HepG2 (cell line): ENCODE data around the gene LY6G5B. TPM values are rescaled to one million over a fixed set of nuclear protein-coding genes. Genes with fewer than 3 reads are reported as not detected.
A peak's percentile ranks its signal among the peaks of the same experiment; 100 is the strongest.

ENCODE experiments used
- MED1 ChIP-seq: sonication (generic); formaldehyde crosslinking; IDR thresholded peaks from 2 replicates; pipeline ENCODE4 v1.4.0; 2020; ENCODE audit warnings: missing genetic modification reagents
- RBM22 ChIP-seq: fragments of 200-400 bp; formaldehyde crosslinking; optimal IDR thresholded peaks from 2 replicates; pipeline ENCODE3; 2017; ENCODE audit warnings: mild to moderate bottlenecking, low read length, moderate library complexity
- SP1 ChIP-seq, 2 experiments: fragments of 450-650 bp in 1 of 2; sonication (generic) in 1 of 2; formaldehyde crosslinking in 1 of 2; IDR thresholded peaks; 2 replicates each; pipeline versions ENCODE4 v1.4.0 to v1.6.1; 2016 to 2020; ENCODE audit warnings: missing genetic modification reagents in 1 of 2
- ZKSCAN5 ChIP-seq: sonication (generic); formaldehyde crosslinking; IDR thresholded peaks from 2 replicates; pipeline ENCODE4 v1.5.1; 2020; ENCODE audit warnings: mild to moderate bottlenecking, missing genetic modification reagents
- ZNF280D ChIP-seq: sonication (generic); formaldehyde crosslinking; IDR thresholded peaks from 2 replicates; pipeline ENCODE4 v1.5.1; 2020; ENCODE audit warnings: mild to moderate bottlenecking, missing genetic modification reagents
- ZNF350 ChIP-seq: sonication (generic); formaldehyde crosslinking; IDR thresholded peaks from 2 replicates; pipeline ENCODE4 v1.4.0; 2020; ENCODE audit warnings: mild to moderate bottlenecking, low read depth, missing genetic modification reagents, borderline replicate concordance
- ZNF484 ChIP-seq: sonication (generic); formaldehyde crosslinking; IDR thresholded peaks from 2 replicates; pipeline ENCODE4 v1.5.1; 2020; ENCODE audit warnings: mild to moderate bottlenecking, low read depth, missing genetic modification reagents, borderline replicate concordance
- ZNF614 ChIP-seq: IDR thresholded peaks from 2 replicates; pipeline ENCODE4 v1.6.1; 2018; ENCODE audit warnings: missing biosample characterization, missing genetic modification reagents, inconsistent platforms, borderline replicate concordance
- ZNF878 ChIP-seq: sonication (generic); formaldehyde crosslinking; IDR thresholded peaks from 2 replicates; pipeline ENCODE4 v1.8.1; 2023; ENCODE audit warnings: mild to moderate bottlenecking, missing genetic modification reagents, moderate library complexity
- polyA plus RNA-seq, 8 experiments: library from polyadenylated mRNA; depleted of rRNA in 3 of 8; stranded (reverse) in 7 of 8; unstranded in 1 of 8; fragments of >200 nt; fragmentation: Illumina TruSeq in 4 of 8; extraction: Trizol in 4 of 8; gene quantifications; 2 replicates each; pipeline versions ENCODE4 v1.2.1 to v1.2.3, GENCODE V29; 2011 to 2016; ENCODE audit warnings: low read depth in 4 of 8, missing spikeins in 1 of 8, mixed read lengths in 1 of 8; ENCODE audit not compliant: insufficient read depth in 1 of 8
- total RNA-seq, 5 experiments: library from RNA; depleted of rRNA; stranded (reverse); fragments of >200 nt; fragmentation: Illumina TruSeq; extraction: Trizol; gene quantifications; 2 replicates each; pipeline ENCODE4 v1.2.3, GENCODE V29; 2016; ENCODE audit warnings: low read depth in 1 of 5
- TF ChIP-seq, protein P1 (sequence below): sonication (generic); formaldehyde crosslinking; IDR thresholded peaks from 2 replicates; pipeline ENCODE4 v1.9.0; 2021; ENCODE audit warnings: missing genetic modification reagents, borderline replicate concordance
- TF ChIP-seq, protein P2 (sequence below): sonication (generic); formaldehyde crosslinking; IDR thresholded peaks from 2 replicates; pipeline ENCODE4 v1.9.0; 2021; ENCODE audit warnings: missing genetic modification reagents, mild to moderate bottlenecking, borderline replicate concordance
- TF ChIP-seq, protein P3 (sequence below): sonication (generic); formaldehyde crosslinking; IDR thresholded peaks from 2 replicates; pipeline ENCODE4 v1.8.1; 2023; ENCODE audit warnings: mild to moderate bottlenecking, inconsistent platforms, moderate library complexity, missing genetic modification reagents, borderline replicate concordance

LY6G5B gene
- total and polyA plus RNA-seq, 2 of the 13 experiments (the other 11 are each of a cell fraction or from before 2014, with no cell fraction given) = 7.8 to 15.7 TPM

DNA sequence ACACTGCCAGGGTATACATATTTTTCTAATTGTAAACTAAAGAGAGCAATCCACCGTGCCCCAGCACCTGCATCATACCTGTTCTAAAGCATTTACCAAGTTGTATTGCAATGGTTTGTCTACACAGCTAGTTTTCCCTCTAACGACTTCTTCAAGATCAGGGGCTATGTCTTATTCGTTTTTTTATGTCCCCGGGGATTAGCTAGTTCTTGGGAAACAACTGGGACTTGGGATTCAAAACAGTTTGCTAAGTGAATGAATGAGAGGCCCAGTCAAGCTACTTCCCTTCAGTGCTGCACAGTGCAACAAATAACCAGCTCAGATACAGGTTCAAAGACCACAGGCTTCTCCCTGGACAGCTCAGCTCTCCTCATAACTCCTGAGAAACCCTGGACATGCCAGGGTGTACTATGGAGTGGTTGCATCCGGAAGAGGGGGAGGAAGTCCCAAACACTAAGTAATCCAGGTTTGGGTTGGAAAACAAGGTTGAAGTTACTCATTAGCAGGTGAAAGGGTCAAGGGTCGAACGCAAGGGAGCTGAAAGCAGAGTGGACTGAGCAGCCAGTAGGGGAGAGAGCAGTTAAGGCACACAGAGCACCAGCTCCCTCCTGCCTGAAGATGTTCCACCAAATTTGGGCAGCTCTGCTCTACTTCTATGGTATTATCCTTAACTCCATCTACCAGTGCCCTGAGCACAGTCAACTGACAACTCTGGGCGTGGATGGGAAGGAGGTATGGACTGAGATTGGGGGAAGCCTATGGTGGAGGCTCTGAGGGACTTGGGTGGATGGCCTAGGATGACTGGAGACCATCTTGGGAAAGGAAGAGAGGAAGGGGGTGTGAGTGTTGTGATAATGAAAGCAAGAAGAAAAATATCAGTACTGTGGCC is 14.2 kb upstream of the LY6G5B start, which contains the start of gene APOM (continued):
- TF ChIP-seq, protein P1, sequence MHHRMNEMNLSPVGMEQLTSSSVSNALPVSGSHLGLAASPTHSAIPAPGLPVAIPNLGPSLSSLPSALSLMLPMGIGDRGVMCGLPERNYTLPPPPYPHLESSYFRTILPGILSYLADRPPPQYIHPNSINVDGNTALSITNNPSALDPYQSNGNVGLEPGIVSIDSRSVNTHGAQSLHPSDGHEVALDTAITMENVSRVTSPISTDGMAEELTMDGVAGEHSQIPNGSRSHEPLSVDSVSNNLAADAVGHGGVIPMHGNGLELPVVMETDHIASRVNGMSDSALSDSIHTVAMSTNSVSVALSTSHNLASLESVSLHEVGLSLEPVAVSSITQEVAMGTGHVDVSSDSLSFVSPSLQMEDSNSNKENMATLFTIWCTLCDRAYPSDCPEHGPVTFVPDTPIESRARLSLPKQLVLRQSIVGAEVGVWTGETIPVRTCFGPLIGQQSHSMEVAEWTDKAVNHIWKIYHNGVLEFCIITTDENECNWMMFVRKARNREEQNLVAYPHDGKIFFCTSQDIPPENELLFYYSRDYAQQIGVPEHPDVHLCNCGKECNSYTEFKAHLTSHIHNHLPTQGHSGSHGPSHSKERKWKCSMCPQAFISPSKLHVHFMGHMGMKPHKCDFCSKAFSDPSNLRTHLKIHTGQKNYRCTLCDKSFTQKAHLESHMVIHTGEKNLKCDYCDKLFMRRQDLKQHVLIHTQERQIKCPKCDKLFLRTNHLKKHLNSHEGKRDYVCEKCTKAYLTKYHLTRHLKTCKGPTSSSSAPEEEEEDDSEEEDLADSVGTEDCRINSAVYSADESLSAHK (CRISPR knock-in tag) = no peak
- TF ChIP-seq ZKSCAN5 (CRISPR knock-in tag) (0 out of 2 replicates have a peak, but pooled peaks have one; percentile 45), SP1 (IDR thresholded peaks at IDR 0.05) (no peak), SP1 (CRISPR knock-in tag; IDR thresholded peaks at IDR 0.05) (peak; percentile 26; the same call in 1 of the 2 replicates), RBM22 (peak; percentile 16), ZNF350 (peak; percentile 78), ZNF280D (CRISPR knock-in tag) (peak; percentile 87), MED1 (CRISPR knock-in tag) (peak; percentile 99), ZNF614 (CRISPR knock-in tag) (peak; percentile 99), ZNF484 (CRISPR knock-in tag) (no peak), ZNF878 (CRISPR knock-in tag) (peak; percentile 98)
- TF ChIP-seq, protein P2, sequence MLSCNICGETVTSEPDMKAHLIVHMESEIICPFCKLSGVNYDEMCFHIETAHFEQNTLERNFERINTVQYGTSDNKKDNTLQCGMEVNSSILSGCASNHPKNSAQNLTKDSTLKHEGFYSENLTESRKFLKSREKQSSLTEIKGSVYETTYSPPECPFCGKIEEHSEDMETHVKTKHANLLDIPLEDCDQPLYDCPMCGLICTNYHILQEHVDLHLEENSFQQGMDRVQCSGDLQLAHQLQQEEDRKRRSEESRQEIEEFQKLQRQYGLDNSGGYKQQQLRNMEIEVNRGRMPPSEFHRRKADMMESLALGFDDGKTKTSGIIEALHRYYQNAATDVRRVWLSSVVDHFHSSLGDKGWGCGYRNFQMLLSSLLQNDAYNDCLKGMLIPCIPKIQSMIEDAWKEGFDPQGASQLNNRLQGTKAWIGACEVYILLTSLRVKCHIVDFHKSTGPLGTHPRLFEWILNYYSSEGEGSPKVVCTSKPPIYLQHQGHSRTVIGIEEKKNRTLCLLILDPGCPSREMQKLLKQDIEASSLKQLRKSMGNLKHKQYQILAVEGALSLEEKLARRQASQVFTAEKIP (CRISPR knock-in tag) = no peak
- TF ChIP-seq, protein P3, sequence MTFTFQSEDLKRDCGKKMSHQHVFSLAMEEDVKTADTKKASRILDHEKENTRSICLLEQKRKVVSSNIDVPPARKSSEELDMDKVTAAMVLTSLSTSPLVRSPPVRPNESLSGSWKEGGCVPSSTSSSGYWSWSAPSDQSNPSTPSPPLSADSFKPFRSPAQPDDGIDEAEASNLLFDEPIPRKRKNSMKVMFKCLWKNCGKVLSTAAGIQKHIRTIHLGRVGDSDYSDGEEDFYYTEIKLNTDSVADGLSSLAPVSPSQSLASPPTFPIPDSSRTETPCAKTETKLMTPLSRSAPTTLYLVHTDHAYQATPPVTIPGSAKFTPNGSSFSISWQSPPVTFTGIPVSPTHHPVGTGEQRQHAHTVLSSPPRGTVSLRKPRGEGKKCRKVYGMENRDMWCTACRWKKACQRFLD = 0 out of 2 replicates have a peak, but pooled peaks have one; percentile 41
